ENCODE results near the gene PLPPR4. TPM values are rescaled to one million over a fixed set of nuclear protein-coding genes. Genes with fewer than 3 reads are reported as not detected.

Gene PLPPR4
- polyA plus RNA-seq, 1 of the 3 experiments (the other 2 are of a cell fraction), result 0.61 TPM

DNA sequence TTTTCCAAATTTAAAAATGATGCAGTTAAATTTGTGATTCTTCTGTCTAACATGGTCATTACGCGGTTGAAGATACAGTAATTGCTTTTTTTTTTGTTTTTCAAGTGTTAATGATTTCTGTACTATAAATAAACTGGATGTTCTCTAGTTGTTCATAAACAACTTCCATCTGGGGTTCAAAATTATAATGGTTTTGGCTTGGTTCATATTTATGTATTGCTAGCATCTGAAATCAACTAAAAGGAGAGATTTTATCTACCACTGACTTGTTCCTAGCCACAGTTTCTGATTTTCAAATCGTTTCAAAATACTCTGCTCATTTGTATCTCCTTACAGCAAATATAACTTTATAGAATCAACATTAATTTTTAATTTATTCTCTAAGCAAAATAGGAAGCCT, 35.2 kb upstream of the PLPPR4 start:
- TF ChIP-seq EZH2phosphoT487 (IDR thresholded peaks at IDR 0.05; ENCODE audit: borderline replicate concordance, low read depth), result no peak
- no peak for TF ChIP-seq RFX5 (IDR thresholded peaks at IDR 0.05; ENCODE audit: low read length)
- TF ChIP-seq, protein P1, sequence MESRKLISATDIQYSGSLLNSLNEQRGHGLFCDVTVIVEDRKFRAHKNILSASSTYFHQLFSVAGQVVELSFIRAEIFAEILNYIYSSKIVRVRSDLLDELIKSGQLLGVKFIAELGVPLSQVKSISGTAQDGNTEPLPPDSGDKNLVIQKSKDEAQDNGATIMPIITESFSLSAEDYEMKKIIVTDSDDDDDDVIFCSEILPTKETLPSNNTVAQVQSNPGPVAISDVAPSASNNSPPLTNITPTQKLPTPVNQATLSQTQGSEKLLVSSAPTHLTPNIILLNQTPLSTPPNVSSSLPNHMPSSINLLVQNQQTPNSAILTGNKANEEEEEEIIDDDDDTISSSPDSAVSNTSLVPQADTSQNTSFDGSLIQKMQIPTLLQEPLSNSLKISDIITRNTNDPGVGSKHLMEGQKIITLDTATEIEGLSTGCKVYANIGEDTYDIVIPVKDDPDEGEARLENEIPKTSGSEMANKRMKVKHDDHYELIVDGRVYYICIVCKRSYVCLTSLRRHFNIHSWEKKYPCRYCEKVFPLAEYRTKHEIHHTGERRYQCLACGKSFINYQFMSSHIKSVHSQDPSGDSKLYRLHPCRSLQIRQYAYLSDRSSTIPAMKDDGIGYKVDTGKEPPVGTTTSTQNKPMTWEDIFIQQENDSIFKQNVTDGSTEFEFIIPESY (IDR thresholded peaks at IDR 0.05; ENCODE audit: borderline replicate concordance, low read depth), result no peak
- TF ChIP-seq NRF1 (IDR thresholded peaks at IDR 0.05; ENCODE audit: low read depth, low read length), result no peak
- no peak for TF ChIP-seq GABPA (IDR thresholded peaks at IDR 0.05; ENCODE audit: low read depth)
- no peak for TF ChIP-seq RCOR1 (IDR thresholded peaks at IDR 0.05; ENCODE audit: low read length)
- TF ChIP-seq, protein P2, sequence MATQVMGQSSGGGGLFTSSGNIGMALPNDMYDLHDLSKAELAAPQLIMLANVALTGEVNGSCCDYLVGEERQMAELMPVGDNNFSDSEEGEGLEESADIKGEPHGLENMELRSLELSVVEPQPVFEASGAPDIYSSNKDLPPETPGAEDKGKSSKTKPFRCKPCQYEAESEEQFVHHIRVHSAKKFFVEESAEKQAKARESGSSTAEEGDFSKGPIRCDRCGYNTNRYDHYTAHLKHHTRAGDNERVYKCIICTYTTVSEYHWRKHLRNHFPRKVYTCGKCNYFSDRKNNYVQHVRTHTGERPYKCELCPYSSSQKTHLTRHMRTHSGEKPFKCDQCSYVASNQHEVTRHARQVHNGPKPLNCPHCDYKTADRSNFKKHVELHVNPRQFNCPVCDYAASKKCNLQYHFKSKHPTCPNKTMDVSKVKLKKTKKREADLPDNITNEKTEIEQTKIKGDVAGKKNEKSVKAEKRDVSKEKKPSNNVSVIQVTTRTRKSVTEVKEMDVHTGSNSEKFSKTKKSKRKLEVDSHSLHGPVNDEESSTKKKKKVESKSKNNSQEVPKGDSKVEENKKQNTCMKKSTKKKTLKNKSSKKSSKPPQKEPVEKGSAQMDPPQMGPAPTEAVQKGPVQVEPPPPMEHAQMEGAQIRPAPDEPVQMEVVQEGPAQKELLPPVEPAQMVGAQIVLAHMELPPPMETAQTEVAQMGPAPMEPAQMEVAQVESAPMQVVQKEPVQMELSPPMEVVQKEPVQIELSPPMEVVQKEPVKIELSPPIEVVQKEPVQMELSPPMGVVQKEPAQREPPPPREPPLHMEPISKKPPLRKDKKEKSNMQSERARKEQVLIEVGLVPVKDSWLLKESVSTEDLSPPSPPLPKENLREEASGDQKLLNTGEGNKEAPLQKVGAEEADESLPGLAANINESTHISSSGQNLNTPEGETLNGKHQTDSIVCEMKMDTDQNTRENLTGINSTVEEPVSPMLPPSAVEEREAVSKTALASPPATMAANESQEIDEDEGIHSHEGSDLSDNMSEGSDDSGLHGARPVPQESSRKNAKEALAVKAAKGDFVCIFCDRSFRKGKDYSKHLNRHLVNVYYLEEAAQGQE (IDR thresholded peaks at IDR 0.05; ENCODE audit: low read depth, low read length), result no peak
- TF ChIP-seq EP300 (IDR thresholded peaks at IDR 0.05; ENCODE audit: borderline replicate concordance in 1 of 2, low read depth in 1 of 2, low read length in 1 of 2), result no peak
- TF ChIP-seq MEF2A (IDR thresholded peaks at IDR 0.05; ENCODE audit: borderline replicate concordance, low read depth), result no peak
- TF ChIP-seq, protein P3, sequence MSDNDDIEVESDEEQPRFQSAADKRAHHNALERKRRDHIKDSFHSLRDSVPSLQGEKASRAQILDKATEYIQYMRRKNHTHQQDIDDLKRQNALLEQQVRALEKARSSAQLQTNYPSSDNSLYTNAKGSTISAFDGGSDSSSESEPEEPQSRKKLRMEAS (IDR thresholded peaks at IDR 0.05; ENCODE audit: low read depth), result no peak
- TF ChIP-seq FOSL2 (IDR thresholded peaks at IDR 0.05; ENCODE audit: borderline replicate concordance, low read depth), result no peak
- TF ChIP-seq, protein P4, sequence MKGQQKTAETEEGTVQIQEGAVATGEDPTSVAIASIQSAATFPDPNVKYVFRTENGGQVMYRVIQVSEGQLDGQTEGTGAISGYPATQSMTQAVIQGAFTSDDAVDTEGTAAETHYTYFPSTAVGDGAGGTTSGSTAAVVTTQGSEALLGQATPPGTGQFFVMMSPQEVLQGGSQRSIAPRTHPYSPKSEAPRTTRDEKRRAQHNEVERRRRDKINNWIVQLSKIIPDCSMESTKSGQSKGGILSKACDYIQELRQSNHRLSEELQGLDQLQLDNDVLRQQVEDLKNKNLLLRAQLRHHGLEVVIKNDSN (IDR thresholded peaks at IDR 0.05; ENCODE audit: borderline replicate concordance, low read depth), result no peak
- no peak for TF ChIP-seq NFIC (IDR thresholded peaks at IDR 0.05; ENCODE audit: borderline replicate concordance)
- TF ChIP-seq, protein P5, sequence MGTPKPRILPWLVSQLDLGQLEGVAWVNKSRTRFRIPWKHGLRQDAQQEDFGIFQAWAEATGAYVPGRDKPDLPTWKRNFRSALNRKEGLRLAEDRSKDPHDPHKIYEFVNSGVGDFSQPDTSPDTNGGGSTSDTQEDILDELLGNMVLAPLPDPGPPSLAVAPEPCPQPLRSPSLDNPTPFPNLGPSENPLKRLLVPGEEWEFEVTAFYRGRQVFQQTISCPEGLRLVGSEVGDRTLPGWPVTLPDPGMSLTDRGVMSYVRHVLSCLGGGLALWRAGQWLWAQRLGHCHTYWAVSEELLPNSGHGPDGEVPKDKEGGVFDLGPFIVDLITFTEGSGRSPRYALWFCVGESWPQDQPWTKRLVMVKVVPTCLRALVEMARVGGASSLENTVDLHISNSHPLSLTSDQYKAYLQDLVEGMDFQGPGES (IDR thresholded peaks at IDR 0.05; ENCODE audit: low read depth, low read length), result no peak
- Histone ChIP-seq H3K4me2 (no peak overlapping the region), H3K27ac (ENCODE audit: low read depth in 2 of 2, low read length in 1 of 2) (peak overlapping the region in 1 of 2 experiments; percentile 92; a peak in 2 of 4 replicates), H3K36me3 (replicated peaks in 1 of 2; ENCODE audit: control insufficient read depth in 1 of 2, insufficient read depth in 2 of 2, low read length in 1 of 2) (no peaks in the 10 kb centered on the region), H3K9ac (no peak overlapping the region), H3K9me3 (no peaks in the 10 kb centered on the region), H3F3A (replicated peaks; ENCODE audit: insufficient read depth) (no peaks in the 10 kb centered on the region), H3K79me2 (ENCODE audit: insufficient read depth) (no peaks in the 10 kb centered on the region), H3K4me3 (ENCODE audit: low read depth in 2 of 2, low read length in 1 of 2) (no peak overlapping the region), H3K27me3 (ENCODE audit: insufficient read depth) (no peaks in the 10 kb centered on the region), H3K9me2 (no peaks in the 10 kb centered on the region; the same call in 1 of the 2 replicates), H3K4me1 (ENCODE audit: control insufficient read depth in 1 of 2, insufficient read depth in 2 of 2, low read depth in 1 of 2, low read length in 1 of 2) (peaks cover 0 to 14% of the 10 kb centered on the region in 2 experiments; a peak in 2 of 4 replicates), H4K20me1 (ENCODE audit: insufficient read depth) (no peaks in the 10 kb centered on the region), H2AFZ (ENCODE audit: low read depth) (no peak overlapping the region)
- ChIA-PET CTCF (no interaction called here), POLR2A (no interaction called here)
- WGBS (ENCODE audit: low lambda C conversion rate), result 63% methylated on average over 3 of the region's 3 CpGs
- no peak for DNase-seq
